GM18505 (cell line): Measurements from ENCODE around the gene PRX.

Experiments
- ATAC-seq: cut with Tn5 transposase; IDR thresholded peaks from one replicate; pipeline ENCODE4 v1.9.1; 2021; ENCODE audit not compliant: unreplicated experiment
- POLR2A ChIP-seq: IDR thresholded peaks from 4 replicates; pipeline ENCODE4 v1.6.1; 2011; ENCODE audit warnings: borderline replicate concordance; ENCODE audit not compliant: insufficient read depth, insufficient read length; ENCODE audit errors: extremely low read depth

Gene PRX

DNA sequence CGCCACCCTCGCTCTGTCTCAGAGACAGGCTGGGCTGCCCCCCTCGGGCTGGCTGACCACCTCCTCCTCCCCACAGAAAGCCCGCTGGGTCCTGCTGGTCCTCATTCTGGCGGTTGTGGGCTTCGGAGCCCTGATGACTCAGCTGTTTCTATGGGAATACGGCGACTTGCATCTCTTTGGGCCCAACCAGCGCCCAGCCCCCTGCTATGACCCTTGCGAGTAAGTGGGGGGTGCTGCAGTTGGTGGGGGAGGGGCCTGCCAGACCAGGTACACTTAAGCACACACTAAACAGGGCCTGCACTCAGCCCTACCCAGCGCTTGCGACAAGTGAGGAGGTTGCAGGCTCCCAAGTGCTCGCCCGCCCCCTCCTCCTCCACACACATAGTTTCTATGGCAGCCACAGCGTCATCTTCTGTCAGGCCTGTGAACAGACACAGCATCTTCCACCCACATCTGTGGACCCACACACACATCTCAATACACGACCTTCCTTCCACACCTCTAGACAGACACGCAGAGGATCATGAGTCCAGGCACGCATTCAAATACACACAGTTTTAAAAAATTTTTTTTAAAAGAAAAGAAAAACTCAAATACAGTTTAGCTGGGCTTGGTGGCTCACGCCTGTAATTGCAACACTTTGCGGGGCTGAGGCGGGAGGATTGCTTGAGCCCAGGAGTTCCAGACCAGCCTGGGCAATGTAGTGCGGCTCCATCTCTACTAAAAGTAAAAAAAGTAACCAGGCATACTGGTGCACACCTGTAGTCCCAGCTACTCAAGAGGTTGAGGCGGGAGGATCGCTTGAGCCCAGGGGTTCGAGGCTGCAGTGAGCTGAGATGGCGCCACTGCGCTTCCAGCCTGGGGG lies 46.2 kb downstream of the PRX start:
- no peak for ATAC-seq
- TF ChIP-seq POLR2A, result no peak

GRCh38 chr19:40365613-40366401 lies 47.4 kb downstream of the PRX start:
- ATAC-seq, result no peak
- TF ChIP-seq POLR2A, result peak; percentile 72

DNA sequence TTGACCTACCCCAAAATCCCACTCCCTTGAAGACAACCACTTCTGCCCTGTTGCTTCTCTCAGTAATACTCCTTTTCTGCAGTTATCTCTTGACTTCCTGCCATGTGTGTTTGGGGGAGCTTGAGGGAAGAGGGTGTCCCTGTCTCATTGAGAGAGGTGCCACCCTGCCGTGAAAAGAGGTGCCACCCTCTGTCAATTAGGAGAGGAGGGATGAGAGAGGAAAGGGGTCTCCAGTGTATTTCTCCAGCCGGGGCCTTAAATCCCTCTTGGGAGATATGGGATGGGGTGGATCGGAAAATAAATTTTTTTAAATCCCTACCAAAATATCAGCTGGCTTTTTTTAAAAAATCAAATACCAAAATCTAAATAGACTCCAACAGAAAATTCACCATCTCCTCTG lies 48.2 kb downstream of the PRX start:
- ATAC-seq, result no peak
- no peak for TF ChIP-seq POLR2A

DNA sequence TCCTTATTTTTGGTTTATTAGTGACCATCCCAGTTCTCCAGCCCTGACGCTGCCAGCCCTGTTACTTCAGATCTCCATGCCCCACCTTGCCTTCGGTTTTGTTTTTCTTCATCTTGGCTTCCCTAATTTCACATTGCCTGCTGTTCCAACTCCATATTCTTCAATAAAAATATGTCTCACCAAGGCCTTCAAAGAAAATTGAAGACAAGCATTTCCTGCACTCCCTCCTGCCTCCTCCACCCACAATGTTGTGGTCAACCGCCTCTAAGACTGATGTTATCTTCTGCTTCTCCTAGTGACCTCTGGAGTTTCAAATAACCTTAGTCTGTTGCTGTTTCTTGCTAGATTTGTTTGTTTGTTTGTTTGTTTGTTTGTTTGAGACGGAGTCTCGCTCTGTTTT lies 50.1 kb downstream of the PRX start:
- ATAC-seq, result no peak
- no peak for TF ChIP-seq POLR2A

DNA sequence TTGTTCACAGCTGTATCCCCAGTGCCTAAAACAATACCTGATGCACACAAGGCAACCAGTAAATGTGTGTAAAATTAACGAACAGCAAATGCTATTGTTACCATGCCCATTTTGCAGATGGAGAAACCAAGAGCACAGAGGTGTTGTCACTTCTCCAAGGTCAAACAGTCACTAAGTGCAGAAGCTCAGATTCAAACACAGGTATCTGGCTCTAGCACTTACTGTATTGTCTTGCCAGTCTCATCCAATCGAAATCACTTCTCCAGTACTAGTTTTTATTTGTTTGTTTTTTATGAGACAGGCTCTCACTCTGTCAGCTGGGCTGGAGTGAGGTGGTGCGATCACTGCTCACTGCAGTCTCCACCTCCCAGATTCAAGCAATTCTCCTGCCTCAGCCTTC lies 51.0 kb downstream of the PRX start:
- ATAC-seq, result no peak
- no peak for TF ChIP-seq POLR2A

DNA sequence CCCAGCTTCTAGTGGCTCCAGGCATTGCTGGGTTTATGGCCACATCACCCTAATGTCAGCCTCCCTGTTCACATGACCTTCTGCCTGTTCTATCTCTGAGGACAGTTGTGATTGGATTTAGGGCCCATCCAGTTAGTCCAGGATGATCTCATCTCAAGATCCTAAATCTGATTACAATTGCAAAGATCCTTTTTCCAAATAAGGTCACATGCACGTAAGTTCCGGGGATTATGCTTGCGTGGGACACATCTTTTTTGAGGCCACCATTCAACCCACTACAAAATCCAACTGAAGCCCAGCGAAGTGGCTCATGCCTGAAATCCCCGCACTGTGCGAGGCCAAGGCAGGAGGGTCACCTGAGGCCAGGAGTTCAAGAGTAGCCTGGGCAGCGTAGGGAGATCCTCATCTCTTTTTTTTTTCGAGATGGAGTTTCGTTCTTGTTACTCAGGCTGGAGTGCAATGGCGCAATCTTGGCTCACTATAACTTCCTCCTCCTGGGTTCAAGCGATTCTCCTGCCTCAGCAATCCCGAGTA lies 52.4 kb downstream of the PRX start:
- no peak for ATAC-seq
- TF ChIP-seq POLR2A, result no peak

GRCh38 chr19:40360020-40360707 lies 53.0 kb downstream of the PRX start:
- TF ChIP-seq POLR2A, result no peak
- no peak for ATAC-seq

DNA sequence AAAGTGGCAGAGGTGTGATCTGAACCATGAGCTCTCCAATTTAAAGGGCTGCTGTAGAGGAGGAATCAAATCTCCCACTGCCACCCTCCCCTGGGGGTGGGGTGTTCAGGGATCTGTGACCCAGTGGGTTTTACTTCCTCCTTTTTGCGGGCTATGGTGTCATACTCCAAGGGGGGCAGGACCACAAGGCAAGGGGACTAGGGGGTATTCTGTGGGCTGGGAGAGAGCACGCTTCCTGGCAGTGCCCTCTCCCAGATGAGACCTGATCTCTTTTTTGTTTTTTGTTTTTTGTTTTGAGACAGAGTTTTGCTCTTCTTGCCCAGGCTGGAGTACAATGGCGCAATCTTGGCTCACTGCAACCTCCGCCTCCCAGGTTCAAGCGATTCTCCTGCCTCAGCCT lies 54.4 kb downstream of the PRX start:
- no peak for TF ChIP-seq POLR2A
- no peak for ATAC-seq

- no peak for ATAC-seq
- no peak for TF ChIP-seq POLR2A
These were observed 55.5 kb downstream of the PRX start for GRCh38 chr19:40357640-40358039.

DNA sequence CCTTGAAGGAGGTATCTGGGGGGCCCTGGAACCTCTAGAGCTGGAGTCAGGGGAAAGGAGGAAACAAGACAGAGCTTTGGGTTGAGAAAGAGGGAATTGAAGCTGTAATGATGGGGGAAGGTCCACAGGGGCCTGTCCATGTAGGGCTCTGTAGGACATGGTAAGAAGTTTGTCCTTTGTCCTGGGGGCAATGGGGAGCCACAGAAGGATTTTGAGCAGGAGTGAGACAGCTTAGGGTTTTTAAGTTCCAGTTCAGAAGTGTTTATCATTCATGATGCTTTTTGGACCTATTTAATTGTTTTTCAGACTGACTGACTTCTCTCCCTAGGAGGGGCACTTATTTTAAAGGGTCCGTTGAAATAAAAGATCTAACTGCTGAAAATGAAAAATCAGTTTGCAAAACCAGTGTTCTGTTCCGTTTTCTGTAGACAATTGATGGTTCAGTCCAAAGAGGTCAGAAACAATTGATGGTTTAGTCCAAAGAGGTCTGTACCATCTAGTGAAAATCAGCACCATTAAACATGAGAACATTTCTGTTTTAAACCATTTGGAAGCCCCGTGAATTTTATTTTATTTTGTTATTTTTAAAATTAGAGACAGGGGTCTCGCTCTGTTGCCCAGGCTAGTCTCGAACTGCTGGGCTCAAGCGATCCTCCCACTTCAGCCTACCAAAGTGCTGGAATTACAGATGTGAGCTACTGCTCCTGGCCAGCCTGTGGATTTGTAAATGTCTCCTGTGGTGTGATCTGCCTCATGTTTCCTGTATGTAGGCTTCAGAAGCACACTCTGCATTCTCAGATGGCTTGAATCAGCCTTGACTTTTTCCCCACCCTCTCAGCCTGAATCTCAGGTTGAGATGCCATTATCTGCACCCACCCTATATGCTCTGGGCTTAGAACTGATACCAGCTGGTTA lies 56.2 kb downstream of the PRX start:
- no peak for ATAC-seq
- TF ChIP-seq POLR2A, result no peak

- TF ChIP-seq POLR2A, result peak; percentile 55
- ATAC-seq, result no peak
These were observed 57.0 kb downstream of the PRX start for GRCh38 chr19:40355975-40356680.

DNA sequence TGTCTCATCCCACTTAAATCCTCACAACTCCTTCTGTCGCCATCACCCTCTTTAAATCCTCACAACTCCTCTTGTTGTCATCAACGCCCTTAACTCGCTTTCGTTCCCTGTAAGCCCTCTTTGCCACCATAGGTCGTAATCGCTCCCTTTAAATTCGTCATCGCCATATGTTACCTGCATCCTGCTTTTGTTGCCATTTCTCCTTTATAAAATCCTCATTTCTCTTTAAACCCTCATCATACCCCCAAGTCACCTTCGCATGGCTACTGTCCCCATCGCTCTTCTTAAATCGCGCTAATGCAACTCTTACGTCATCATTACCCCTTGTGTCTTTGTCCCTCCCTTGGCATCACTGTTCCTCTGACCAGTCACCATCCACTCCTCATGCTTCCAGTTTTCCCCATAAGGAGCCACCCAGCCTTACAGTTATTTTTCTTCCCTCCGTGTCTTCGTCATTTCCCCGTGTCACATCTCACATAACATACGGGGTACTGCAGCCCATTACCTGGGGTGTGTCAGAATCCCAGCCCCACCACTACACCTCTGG lies 64.1 kb downstream of the PRX start:
- no peak for ATAC-seq
- TF ChIP-seq POLR2A, result no peak
